Transverse colon (tissue), 3 donors: ENCODE results near the gene PFKFB3.

Experiments used
- CTCF ChIP-seq, 5 experiments: fragments of 200-600 bp in 3 of 5; fragments of 450-650 bp in 2 of 5; sonication (generic) in 3 of 5; IDR thresholded peaks; 1 replicate in 2 of 5; 2 replicates in 3 of 5; pipeline ENCODE4 v1.5.1; 2016 to 2017; ENCODE audit warnings: antibody characterized with exemption in 5 of 5, inconsistent platforms in 3 of 5, mild to moderate bottlenecking in 2 of 5, moderate library complexity in 1 of 5
- EP300 ChIP-seq: sonication (generic); formaldehyde crosslinking; IDR thresholded peaks from one replicate; pipeline ENCODE4 v1.6.1; 2017; ENCODE audit warnings: antibody characterized with exemption, low read depth
- POLR2A ChIP-seq: fragments of 450-650 bp; IDR thresholded peaks from one replicate; pipeline ENCODE4 v1.6.1; 2016; ENCODE audit warnings: antibody characterized with exemption, mild to moderate bottlenecking, moderate library complexity

GRCh38 chr10:6229290-6229689 is 26.6 kb downstream of the PFKFB3 start:
- TF ChIP-seq POLR2A (no peak), EP300 (no peak), CTCF (IDR thresholded peaks at IDR 0.05) (no peak)
